KOPT-K1 (cell line): ENCODE measurements around the gene C14orf119.

ENCODE experiments used
- H3K27ac ChIP-seq: fragments of 200-600 bp; sonication (generic); 2 replicates; pipeline ENCODE4 v1.5.1; 2016; ENCODE audit warnings: antibody characterized with exemption, mild to moderate bottlenecking, low read depth, low read length; ENCODE audit not compliant: poor library complexity, severe bottlenecking
- H3K36me3 ChIP-seq: fragments of 200-600 bp; sonication (generic); 2 replicates; pipeline ENCODE4 v1.5.1; 2017; ENCODE audit warnings: antibody characterized with exemption, mild to moderate bottlenecking, low read length, moderate library complexity; ENCODE audit not compliant: insufficient read depth
- H3K9me3 ChIP-seq: fragments of 200-600 bp; sonication (generic); 2 replicates; pipeline ENCODE4 v1.5.1; 2017; ENCODE audit warnings: antibody characterized with exemption, low read length, mild to moderate bottlenecking; ENCODE audit not compliant: insufficient read depth, poor library complexity, severe bottlenecking

The C14orf119 gene

GRCh38 chr14:23095196-23096108 is at the start of gene C14orf119:
TSS of gene C14orf119 (plus strand) at chr14:23095505. CDS start at chr14:23097659, 2,154 bp downstream.
- peaks cover 55% of the 10 kb centered on the region for H3K36me3 ChIP-seq
- H3K27ac ChIP-seq: peak within 1 kb of the TSS; percentile 87
- H3K9me3 ChIP-seq: no peaks in the 10 kb centered on the region

DNA sequence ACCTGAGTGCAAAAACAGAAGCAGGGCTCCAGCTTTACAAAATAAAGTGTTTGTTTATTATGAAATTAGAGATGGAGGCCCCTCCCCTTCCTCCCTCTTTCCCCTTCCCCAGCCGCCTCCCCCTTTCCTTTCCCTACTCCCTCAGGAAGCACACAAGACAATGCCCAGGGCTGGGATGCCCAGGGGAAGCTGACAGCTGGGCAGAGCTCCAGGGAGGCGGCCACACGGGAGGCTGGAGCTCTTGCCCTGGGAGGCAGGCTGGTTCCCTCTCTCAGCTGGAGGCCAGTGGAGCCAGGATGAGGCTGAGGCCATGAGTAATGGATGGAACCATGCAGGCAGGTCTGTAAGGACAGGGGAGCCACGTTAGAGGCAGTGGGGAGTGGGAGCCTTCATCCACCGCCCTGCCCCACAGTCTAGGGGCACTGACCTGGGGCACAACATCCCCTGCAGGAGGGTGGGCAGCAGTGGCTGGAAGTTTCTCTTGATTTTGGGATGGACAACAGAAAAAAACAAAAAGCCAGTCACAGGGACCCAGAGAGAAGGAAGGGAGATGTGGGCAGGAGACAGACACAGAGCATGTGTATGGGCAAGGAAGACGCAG is 48.2 kb upstream of the C14orf119 start:
- H3K27ac ChIP-seq: no peak overlapping the region
- H3K9me3 ChIP-seq: no peaks in the 10 kb centered on the region
- no peaks in the 10 kb centered on the region for H3K36me3 ChIP-seq

GRCh38 chr14:23047751-23048693 is 47.3 kb upstream of the C14orf119 start:
- no peaks in the 10 kb centered on the region for H3K36me3 ChIP-seq
- no peaks in the 10 kb centered on the region for H3K9me3 ChIP-seq
- no peak overlapping the region for H3K27ac ChIP-seq

DNA sequence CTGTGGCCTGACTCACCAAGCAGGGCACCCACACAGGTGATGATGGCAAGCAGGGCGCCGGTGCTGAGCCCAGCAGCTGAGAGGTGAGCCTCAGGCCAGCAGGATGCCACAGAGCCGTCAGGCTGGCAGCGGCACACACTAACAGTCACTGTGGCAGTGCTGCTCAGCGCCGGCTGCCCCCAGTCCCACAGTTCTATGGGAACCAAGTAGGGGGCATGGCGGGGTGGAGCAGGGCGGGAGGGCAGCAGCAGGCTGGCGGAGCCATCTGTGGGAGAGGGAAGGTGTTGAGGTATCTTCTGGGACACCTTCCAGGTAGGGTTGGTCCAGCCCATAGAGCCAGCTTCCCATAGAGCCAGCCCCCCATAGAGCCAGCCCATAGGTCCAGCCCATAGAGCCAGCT is 46.3 kb upstream of the C14orf119 start:
- Histone ChIP-seq H3K9me3 (no peaks in the 10 kb centered on the region), H3K27ac (no peak overlapping the region), H3K36me3 (no peaks in the 10 kb centered on the region)

- no peaks in the 10 kb centered on the region for H3K36me3 ChIP-seq
- H3K27ac ChIP-seq: no peak overlapping the region
- no peaks in the 10 kb centered on the region for H3K9me3 ChIP-seq
These were observed 43.9 kb upstream of the C14orf119 start for GRCh38 chr14:23051141-23052057.

- Histone ChIP-seq H3K9me3 (no peaks in the 10 kb centered on the region), H3K36me3 (no peaks in the 10 kb centered on the region), H3K27ac (no peak overlapping the region)
These were observed 43.1 kb upstream of the C14orf119 start for GRCh38 chr14:23052182-23052623.

DNA sequence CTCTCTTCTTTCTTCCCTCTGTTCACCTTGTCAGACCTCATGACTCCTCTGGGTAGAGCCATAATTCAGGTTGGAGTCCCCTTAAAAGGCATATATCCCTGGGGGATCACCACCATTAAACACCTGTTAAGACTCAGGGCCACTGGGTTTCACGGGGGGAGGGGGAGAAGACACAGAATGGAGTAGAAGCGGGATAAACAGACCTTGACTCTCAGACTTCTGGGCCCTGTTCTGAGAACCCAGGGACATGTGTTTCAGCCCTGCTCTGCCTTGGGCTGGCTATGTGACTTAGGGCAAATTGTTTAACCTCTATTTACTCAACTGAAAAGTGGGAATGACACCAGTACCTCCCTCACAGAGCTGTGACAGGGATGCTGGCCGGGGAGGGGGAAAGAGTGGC is 42.6 kb upstream of the C14orf119 start:
- no peak overlapping the region for H3K27ac ChIP-seq
- H3K9me3 ChIP-seq: no peaks in the 10 kb centered on the region
- H3K36me3 ChIP-seq: no peaks in the 10 kb centered on the region

- Histone ChIP-seq H3K36me3 (peaks cover 3% of the 10 kb centered on the region; the same call in 1 of the 2 replicates), H3K9me3 (no peaks in the 10 kb centered on the region), H3K27ac (no peak overlapping the region)
These were observed 41.9 kb upstream of the C14orf119 start for GRCh38 chr14:23053426-23053825.

DNA sequence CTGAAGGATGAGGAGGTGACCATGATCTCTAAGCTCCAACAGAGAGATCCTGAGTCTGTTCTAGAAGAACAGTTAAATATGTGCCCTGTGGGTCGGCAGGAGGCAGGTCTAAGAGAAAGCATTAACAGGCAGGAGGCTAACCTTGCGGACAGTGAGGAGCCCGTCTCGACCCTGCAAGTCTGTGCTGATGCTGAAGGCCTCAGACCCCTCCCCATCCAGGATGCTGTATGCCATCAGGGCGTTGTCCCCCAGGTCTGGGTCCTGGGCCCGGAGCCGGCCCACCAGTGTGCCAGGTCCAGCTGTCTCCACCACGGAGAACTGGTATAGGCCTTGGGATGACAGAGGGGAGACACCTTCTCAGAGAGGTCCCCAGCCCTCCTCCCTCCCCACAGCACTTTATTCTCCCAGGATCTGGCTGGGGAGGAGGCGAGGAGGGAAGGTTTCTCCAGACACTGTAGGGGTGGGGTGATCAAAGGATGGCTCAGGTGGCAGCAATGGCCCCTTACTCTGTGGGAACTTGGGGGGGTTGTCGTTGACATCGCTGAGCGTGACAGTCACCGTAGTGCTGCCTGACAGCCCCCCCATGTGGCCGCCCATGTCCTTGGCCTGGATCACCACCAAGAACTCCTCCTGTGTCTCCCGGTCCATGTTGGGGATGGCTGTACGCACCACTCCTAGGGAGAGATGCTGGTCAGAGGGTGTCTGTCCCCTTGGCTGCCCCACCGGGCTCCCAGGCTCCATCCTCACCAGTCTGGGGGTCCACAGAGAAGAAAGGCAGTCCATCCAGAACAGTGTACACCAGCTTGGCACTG is 41.1 kb upstream of the C14orf119 start:
- H3K9me3 ChIP-seq: no peaks in the 10 kb centered on the region
- H3K27ac ChIP-seq: no peak overlapping the region
- peaks cover 11% of the 10 kb centered on the region for H3K36me3 ChIP-seq

GRCh38 chr14:23055147-23055550 is 40.2 kb upstream of the C14orf119 start:
- Histone ChIP-seq H3K9me3 (no peaks in the 10 kb centered on the region), H3K36me3 (peaks cover 18% of the 10 kb centered on the region), H3K27ac (no peak overlapping the region)

GRCh38 chr14:23055621-23056144 is 39.6 kb upstream of the C14orf119 start:
- Histone ChIP-seq H3K27ac (no peak overlapping the region), H3K9me3 (no peaks in the 10 kb centered on the region), H3K36me3 (peaks cover 23% of the 10 kb centered on the region)

DNA sequence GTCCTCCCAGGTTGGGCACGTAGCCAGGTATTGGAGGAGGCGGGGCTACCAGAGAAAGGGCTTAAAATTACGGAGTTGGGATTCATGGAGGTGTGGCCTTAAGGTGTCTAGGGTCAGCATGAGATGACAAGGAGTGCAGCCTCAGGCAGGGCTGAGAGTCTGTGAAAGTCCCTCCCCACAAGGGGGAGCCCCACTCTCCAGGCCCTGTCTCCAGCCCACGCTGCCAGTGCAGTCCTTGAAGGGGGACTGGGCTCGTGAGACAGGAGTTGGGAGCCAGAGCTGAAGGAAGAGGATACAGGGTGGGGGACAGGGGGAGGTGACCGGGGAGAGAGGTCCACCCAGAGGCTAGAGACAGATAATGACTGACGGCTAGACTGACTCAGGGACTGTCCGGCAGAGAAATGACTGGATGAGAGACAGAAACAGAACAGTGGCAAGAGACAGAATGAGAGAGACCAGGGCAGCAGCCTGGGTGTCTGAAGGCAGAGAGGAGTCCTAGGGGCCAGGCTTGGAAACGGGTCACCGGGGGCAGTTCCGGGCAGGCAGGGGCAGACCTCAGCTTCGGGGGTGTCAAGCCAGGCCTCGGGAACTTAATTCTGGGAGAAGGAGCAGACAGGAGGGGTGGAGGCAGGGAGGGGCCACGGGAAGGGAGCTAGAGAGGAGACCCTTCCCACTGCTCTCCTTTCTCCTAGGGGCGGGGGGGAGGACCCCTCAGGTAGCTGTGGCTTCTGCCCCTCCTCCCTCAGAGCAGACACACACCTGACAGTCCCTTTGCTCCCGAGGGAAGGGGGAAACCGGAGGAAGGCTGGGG is 39.0 kb upstream of the C14orf119 start:
- peaks cover 30% of the 10 kb centered on the region for H3K36me3 ChIP-seq
- no peak overlapping the region for H3K27ac ChIP-seq
- H3K9me3 ChIP-seq: no peaks in the 10 kb centered on the region
